ENCODE results near the gene ADAMTS16.

Gene ADAMTS16

GRCh38 chr5:5306696-5307095, 166.6 kb downstream of the ADAMTS16 start:
- in situ Hi-C loops (cut with MboI; ENCODE audit: low sequenced_read_pairs) = no loop called here

GRCh38 chr5:5308319-5308718, 168.2 kb downstream of the ADAMTS16 start:
- in situ Hi-C loops (cut with MboI; ENCODE audit: low sequenced_read_pairs) = no loop called here

- in situ Hi-C loops (cut with MboI; ENCODE audit: low sequenced_read_pairs) = no loop called here
These were observed 169.5 kb downstream of the ADAMTS16 start for GRCh38 chr5:5309645-5310044.

GRCh38 chr5:5313101-5313635, 173.0 kb downstream of the ADAMTS16 start:
- in situ Hi-C loops (cut with MboI; ENCODE audit: low sequenced_read_pairs) = no loop called here

- in situ Hi-C loops (cut with MboI; ENCODE audit: low sequenced_read_pairs) = no loop called here
These were observed 174.0 kb downstream of the ADAMTS16 start for GRCh38 chr5:5314166-5314565.

GRCh38 chr5:5314626-5315025, 174.5 kb downstream of the ADAMTS16 start:
- in situ Hi-C loops (cut with MboI; ENCODE audit: low sequenced_read_pairs) = no loop called here

GRCh38 chr5:5315068-5315980, 175.2 kb downstream of the ADAMTS16 start:
- in situ Hi-C loops (cut with MboI; ENCODE audit: low sequenced_read_pairs) = no loop called here

- in situ Hi-C loops (cut with MboI; ENCODE audit: low sequenced_read_pairs) = no loop called here
These were observed 176.2 kb downstream of the ADAMTS16 start for GRCh38 chr5:5316334-5316733.

GRCh38 chr5:5317976-5318375, 177.8 kb downstream of the ADAMTS16 start:
- in situ Hi-C loops (cut with MboI; ENCODE audit: low sequenced_read_pairs) = no loop called here

- in situ Hi-C loops (cut with MboI; ENCODE audit: low sequenced_read_pairs) = no loop called here
These were observed 178.5 kb downstream of the ADAMTS16 start for GRCh38 chr5:5318426-5319190.

- in situ Hi-C loops (cut with MboI; ENCODE audit: low sequenced_read_pairs) = no loop called here
These were observed 180.1 kb downstream of the ADAMTS16 start for GRCh38 chr5:5320062-5320805.

GRCh38 chr5:5321137-5321536, 181.0 kb downstream of the ADAMTS16 start:
- in situ Hi-C loops (cut with MboI; ENCODE audit: low sequenced_read_pairs) = no loop called here

- in situ Hi-C loops (cut with MboI; ENCODE audit: low sequenced_read_pairs) = no loop called here
These were observed 183.4 kb downstream of the ADAMTS16 start for GRCh38 chr5:5323551-5323950.

GRCh38 chr5:5326115-5326758, 186.1 kb downstream of the ADAMTS16 start:
- in situ Hi-C loops (cut with MboI; ENCODE audit: low sequenced_read_pairs) = no loop called here

- in situ Hi-C loops (cut with MboI; ENCODE audit: low sequenced_read_pairs) = no loop called here
These were observed 187.0 kb downstream of the ADAMTS16 start for GRCh38 chr5:5327126-5327525.

GRCh38 chr5:5330728-5331452, 190.8 kb downstream of the ADAMTS16 start:
- in situ Hi-C loops (cut with MboI; ENCODE audit: low sequenced_read_pairs) = no loop called here

GRCh38 chr5:5331848-5332247, 191.7 kb downstream of the ADAMTS16 start:
- in situ Hi-C loops (cut with MboI; ENCODE audit: low sequenced_read_pairs) = no loop called here

- in situ Hi-C loops (cut with MboI; ENCODE audit: low sequenced_read_pairs) = no loop called here
These were observed 192.2 kb downstream of the ADAMTS16 start for GRCh38 chr5:5332287-5332686.

- in situ Hi-C loops (cut with MboI; ENCODE audit: low sequenced_read_pairs) = no loop called here
These were observed 195.0 kb downstream of the ADAMTS16 start for GRCh38 chr5:5335107-5335506.

Measured in hTERT RPE-1 (cell line).